NCI-H1436 (cell line): ENCODE data around the gene CA5A.
"Not testable (repeated sequence)": the region's sequence is repeated elsewhere in the genome, so short reads cannot be mapped to it uniquely, and the experiment has no call there.

Experiments used
- DNase-seq: peaks from one replicate; lab custom pipeline; 2025; lab: John Stamatoyannopoulos, UW

The CA5A gene

DNA sequence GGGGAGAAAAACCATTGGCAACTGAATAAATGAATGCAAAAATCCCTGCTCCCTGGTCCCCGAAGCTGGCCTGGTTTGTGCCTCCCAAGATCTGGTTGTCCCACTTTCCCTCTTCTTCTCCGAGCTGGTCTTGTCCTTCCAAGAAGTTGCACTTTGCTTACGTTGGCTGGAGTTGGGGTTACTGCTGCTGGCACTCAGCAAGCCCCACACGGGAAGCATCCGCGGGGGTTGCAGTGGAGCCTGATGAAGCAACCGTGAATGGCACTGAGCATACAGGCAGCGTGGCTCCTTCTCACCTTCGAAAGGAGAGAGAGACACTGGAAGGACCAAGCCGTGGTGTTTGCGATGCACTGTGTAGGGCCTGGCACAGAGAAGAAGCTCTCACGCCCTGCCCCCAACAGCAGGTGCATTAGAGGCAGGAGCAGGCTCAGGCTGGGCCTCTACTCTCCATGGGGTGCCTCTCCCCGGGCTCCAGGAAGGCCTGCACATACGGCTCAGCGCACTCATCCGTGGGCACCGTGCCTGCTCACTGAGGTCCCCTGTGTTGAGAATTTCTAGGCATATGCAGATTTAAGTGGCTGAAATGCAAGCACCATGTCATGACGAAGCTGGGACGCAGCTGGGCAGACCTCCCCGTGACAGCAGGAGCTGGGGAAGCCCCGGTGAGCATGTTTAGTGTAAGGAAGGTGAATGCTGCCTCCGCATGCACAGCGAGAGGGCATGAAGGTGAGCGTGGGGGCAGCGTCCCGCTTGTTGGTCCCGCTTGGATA is 12.1 kb downstream of the CA5A start:
- DNase-seq: peak; percentile 47

GRCh38 chr16:87922250-87922871 is 14.0 kb downstream of the CA5A start:
- DNase-seq: no peak

DNA sequence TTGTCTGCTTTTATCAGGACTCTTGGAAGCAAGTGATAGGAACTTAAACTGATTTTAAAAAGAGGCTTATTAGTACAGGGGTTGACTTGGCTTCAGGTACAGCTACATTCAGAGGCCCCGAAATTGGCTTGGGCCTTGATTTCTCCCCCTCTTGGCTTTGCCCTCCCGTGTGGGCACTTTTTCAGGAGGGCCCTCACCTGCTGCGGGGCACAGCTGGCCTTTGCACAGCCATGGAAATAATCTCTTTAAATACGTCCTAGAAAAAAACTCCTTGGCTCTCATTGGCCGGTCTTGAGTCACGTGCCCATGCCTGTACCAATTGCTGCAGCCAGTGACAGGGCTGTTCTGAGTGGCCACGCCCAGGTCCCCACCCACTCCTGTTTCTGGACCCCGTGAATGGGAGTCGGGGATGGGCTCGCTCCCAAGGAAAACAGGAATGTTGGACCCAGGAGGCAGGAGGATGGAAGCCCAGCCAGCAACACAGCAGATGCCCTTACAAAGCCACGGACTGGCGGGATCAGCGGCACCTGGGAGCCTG is 15.0 kb downstream of the CA5A start:
- no peak for DNase-seq

DNA sequence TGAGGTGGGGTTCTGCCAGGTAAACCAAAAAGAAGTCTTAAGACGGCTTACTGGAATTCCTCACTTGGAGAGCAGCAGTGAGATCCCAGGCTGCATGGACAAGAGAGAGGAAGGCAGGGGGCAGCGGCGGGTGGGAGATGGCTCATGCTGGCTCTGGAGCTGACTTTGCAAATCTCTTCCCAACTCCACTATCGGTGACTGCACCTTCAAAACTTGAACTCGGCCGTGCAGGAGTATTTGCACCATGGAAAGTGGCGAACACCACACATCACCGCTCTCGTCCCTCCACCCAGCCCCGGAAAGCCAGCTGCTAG is 16.7 kb downstream of the CA5A start:
- no peak for DNase-seq

DNA sequence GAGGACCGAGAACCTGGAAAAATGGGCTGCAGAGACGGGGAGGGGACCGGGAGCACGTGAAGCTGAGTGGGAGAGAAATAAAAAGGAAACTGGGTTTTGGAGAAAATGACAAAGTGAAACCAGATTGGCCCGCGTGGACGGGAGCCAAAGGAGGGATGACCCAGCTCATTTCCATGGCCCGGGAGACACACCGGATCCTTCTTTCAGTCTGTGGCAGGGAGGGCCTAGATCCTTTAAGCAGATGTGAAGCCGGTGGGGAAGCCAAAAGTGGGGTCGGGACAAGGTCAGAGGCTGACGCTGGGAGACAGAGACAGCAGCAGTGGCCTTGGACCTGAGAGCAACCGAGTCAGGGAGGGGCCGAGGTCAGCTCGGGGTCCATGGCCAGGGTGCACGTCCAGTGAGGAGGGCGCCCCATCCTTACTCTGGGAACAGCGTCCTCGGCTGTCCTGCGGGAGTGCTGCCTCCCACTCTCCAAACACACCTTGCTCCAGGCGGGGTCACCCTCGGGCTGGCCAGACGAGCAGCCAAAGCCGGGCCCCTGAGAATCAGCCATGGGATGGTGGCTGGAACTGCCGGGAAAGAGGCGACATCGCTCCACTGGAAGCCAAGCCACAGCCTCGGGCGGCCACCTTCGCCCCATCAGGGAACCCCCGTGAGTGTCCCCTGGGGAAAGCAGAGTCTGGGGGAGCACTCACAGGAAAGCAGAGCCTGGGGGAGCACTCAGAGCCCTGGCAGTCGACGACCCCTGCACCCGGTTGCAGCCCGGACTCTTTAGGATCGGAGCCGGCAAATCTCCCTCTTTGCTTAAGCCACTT is 17.3 kb downstream of the CA5A start:
- no peak for DNase-seq

DNA sequence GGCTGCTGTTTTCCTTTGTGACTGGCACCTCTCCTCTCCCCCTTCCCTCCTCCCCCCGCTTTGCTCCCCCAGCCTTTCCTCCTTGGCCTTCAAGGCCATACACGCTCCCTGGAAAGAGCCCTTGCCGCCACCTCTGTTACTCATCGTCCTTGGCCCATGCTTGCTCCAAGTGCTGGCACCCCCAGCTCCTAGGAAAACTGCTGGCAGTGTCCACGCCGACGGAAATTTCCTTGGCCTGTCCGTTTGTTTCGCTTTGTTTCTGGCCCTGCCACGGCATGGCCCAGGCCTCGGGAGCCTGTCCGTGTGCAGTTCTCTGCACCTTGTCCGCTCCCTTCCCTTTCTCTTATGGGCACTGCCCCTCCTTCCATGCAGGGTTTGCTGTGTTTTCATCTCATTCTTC is 18.0 kb downstream of the CA5A start:
- DNase-seq: no peak

GRCh38 chr16:87917503-87917902 is 18.8 kb downstream of the CA5A start:
- no peak for DNase-seq

- DNase-seq: no peak
Observed at GRCh38 chr16:87914812-87915211, 21.5 kb downstream of the CA5A start.

- not testable (repeated sequence) for DNase-seq
Observed at GRCh38 chr16:87914021-87914725, 22.2 kb downstream of the CA5A start.

- DNase-seq: not testable (repeated sequence)
Observed at GRCh38 chr16:87912691-87913090, 23.6 kb downstream of the CA5A start.

GRCh38 chr16:87911106-87911763 is 25.1 kb downstream of the CA5A start:
- DNase-seq: peak; percentile 96

GRCh38 chr16:87909203-87909935 is 27.0 kb downstream of the CA5A start:
- DNase-seq: peak; percentile 85

GRCh38 chr16:87908101-87908500 is 28.2 kb downstream of the CA5A start:
- DNase-seq: not testable (repeated sequence)

DNA sequence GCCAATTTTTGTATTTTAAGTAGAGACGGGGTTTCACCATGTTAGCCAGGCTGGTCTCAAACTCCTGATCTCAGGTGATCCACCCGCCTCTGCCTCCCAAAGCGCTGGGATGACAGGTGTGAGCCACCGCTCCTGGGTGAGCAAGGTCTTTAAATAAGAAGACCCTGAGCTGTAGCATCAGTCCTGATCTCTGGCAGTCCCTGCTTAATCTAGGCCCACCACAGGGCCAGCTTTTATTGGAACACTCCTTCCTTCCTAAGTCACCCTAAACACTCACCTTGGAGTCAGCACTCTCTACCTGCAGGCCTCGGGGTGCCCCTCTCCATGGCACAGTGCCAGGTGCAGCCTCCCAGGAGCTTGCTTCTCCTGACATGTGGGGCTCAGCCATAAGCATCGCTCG is 30.8 kb downstream of the CA5A start:
- DNase-seq: not testable (repeated sequence)

DNA sequence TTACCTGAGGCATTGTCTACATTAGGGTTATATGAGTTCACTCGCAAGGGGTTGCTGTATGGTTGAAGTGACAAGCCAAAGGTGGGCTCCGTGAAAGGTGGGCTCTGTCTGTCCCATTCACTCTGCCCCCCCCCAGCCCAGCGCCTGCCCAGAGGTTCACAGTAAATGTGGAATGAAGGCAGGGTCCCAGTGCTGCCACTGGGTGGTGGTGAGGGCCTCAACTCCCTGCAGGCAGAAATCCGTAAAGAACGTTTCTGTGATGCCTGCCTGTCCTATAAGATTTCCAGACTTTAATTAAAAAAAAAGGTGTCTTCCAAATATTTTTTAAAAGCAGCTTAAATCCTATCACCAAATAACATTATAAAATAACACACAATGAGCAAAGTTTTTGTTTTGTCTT is 31.4 kb downstream of the CA5A start:
- DNase-seq: not testable (repeated sequence)

- not testable (repeated sequence) for DNase-seq
Observed at GRCh38 chr16:87900489-87900888, 35.8 kb downstream of the CA5A start.

DNA sequence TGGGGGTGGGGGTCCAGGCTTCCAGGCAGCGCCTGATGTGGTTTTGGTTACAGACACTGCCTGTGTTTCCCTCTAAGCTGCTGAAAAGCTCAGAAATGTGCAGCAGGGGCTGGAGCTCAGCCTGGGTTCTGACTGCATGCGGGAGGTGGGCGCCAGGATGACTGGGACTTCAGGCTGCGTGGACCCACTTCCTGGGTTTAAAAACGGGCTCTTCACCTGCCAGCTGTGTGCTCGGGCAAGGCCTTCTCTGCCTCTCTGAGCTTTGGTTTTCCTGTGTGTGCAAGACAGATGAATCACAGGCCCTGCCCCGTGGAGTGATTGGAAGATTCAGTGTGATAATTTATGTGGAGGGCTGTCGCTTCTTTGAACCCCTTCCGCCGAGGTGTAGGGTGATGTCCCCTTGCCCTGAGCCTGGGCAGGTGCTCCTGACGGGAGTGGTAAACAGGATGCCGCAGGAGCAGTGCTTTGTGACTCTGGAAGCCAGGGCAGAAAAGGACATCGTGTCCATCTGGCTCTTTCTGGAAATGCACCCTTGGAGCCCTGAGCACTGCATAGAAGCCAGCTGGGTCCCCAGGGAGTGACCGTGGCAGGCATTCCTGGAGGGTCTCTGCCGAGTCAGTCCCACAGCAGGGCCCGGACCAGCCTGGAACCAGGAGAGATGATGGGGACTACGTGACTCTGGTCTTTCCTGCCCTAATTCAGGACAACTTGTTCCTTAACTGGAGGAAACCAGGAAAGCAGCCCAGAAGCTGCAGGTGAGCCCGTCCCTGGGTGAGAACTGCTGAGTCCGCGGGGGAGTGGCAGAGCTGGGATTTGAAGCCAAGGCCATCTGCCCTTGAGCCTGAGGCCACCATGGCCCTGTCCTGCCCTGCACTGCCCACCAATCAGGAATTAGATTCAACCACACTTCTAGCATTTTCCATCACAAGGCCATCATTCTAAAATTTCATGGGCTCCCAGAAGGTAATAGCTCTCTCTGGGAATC is 38.5 kb downstream of the CA5A start:
- DNase-seq: no peak

GRCh38 chr16:87896924-87897520 is 39.3 kb downstream of the CA5A start:
- DNase-seq: not testable (repeated sequence)
